Kidney (tissue), 14 donors: ENCODE data around the gene PLCB1. TPM values are rescaled to one million over a fixed set of nuclear protein-coding genes. Genes with fewer than 3 reads are reported as not detected.

Experiments
- DNase-seq, 5 donors: peaks; one replicate each; pipeline ENCODE4 v3.0.0-alpha.2; 2013 to 2020
- FAIRE-seq: peaks from 2 replicates; lab custom pipeline; 2012; peaks lifted over from hg19 to GRCh38; lab: Jason Lieb, UNC
- H3K27ac ChIP-seq, 2 donors: one replicate each; pipeline ENCODE4 v1.7.0; 2013; ENCODE audit warnings: low read depth in 2 of 2, low read length in 2 of 2, inconsistent platforms in 1 of 2
- H3K27me3 ChIP-seq: one replicate; pipeline ENCODE4 v1.7.1; 2013; ENCODE audit warnings: low read length, inconsistent platforms; ENCODE audit not compliant: control insufficient read depth, insufficient read depth
- H3K36me3 ChIP-seq, 3 donors: one replicate each; pipeline versions ENCODE4 v1.7.0 to v1.7.1; 2013; ENCODE audit warnings: low read length in 3 of 3, control low read depth in 1 of 3, inconsistent platforms in 1 of 3; ENCODE audit not compliant: insufficient read depth in 3 of 3, control insufficient read depth in 2 of 3
- H3K4me1 ChIP-seq, 3 donors: one replicate each; pipeline versions ENCODE4 v1.7.0 to v1.7.1; 2013; ENCODE audit warnings: low read length in 3 of 3, inconsistent platforms in 1 of 3, low read depth in 1 of 3; ENCODE audit not compliant: control insufficient read depth in 2 of 3, insufficient read depth in 2 of 3
- H3K4me3 ChIP-seq, 3 donors: one replicate each; pipeline versions ENCODE4 v1.7.0 to v1.8.1; 2013; ENCODE audit warnings: low read length in 3 of 3, control low read depth in 1 of 3, inconsistent platforms in 1 of 3
- H3K9ac ChIP-seq, 3 donors: one replicate each; pipeline versions ENCODE4 v1.7.0 to v1.7.1; 2013; ENCODE audit warnings: low read length in 3 of 3, control low read depth in 1 of 3, inconsistent platforms in 1 of 3
- H3K9me3 ChIP-seq, 3 donors: one replicate each; pipeline versions ENCODE4 v1.7.0 to v1.7.1; 2013; ENCODE audit warnings: low read length in 3 of 3, control low read depth in 1 of 3, inconsistent platforms in 1 of 3; ENCODE audit not compliant: control insufficient read depth in 2 of 3, insufficient read depth in 1 of 3
- intact Hi-C: fragments of 100-400 bp; cut with DNase I; formaldehyde crosslinking; loops from one replicate; pipeline ENCODE4 v1.11.1; 2022
- polyA plus RNA-seq: library from polyadenylated mRNA; stranded (reverse); fragments of 350-450 nt; fragmentation: Illumina TruSeq; extraction: RNeasy Lipid Tissue Mini Kit (QIAGEN cat#74804); gene quantifications from one replicate; pipeline ENCODE4 v1.2.3, GENCODE V29; 2014; ENCODE audit warnings: low read depth, low replicate concordance; ENCODE audit not compliant: insufficient read depth
- total RNA-seq: library from RNA; stranded (reverse); fragmentation: NEBNext Ultra II Directional; extraction: Animal tissue kit (Norgen Biotek cat#: 25700); gene quantifications from one replicate; pipeline ENCODE4 v1.2.1, GENCODE V29; 2021
- TF ChIP-seq, protein P1 (sequence below): IDR thresholded peaks from 3 replicates; pipeline ENCODE4 v1.5.1; 2012; ENCODE audit warnings: mild to moderate bottlenecking, moderate library complexity, borderline replicate concordance; ENCODE audit not compliant: insufficient read depth; ENCODE audit errors: extremely low read depth
- donor health status: control.
- donor health status: control.
- donor health status: control.
- donor health status: control.
- donor health status: control.
- donor health status: DM: yes; HTN: yes; CAD: no.
- donor health status: Normal renal cell carcinoma (clear cell type).

Gene PLCB1
- total and polyA plus RNA-seq, 2 donors from 2014 or later, result 9.4 to 107 TPM

- TF ChIP-seq, protein P1, sequence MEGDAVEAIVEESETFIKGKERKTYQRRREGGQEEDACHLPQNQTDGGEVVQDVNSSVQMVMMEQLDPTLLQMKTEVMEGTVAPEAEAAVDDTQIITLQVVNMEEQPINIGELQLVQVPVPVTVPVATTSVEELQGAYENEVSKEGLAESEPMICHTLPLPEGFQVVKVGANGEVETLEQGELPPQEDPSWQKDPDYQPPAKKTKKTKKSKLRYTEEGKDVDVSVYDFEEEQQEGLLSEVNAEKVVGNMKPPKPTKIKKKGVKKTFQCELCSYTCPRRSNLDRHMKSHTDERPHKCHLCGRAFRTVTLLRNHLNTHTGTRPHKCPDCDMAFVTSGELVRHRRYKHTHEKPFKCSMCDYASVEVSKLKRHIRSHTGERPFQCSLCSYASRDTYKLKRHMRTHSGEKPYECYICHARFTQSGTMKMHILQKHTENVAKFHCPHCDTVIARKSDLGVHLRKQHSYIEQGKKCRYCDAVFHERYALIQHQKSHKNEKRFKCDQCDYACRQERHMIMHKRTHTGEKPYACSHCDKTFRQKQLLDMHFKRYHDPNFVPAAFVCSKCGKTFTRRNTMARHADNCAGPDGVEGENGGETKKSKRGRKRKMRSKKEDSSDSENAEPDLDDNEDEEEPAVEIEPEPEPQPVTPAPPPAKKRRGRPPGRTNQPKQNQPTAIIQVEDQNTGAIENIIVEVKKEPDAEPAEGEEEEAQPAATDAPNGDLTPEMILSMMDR, result no peak
- FAIRE-seq (no peak), DNase-seq (peak in 2 of 5 donors; percentile 20 to 66)
- intact Hi-C loops, result no loop called here
- Histone ChIP-seq H3K36me3 (no peaks in the 10 kb centered on the region), H3K4me3 (no peak overlapping the region), H3K9me3 (no peaks in the 10 kb centered on the region), H3K27me3 (no peaks in the 10 kb centered on the region), H3K9ac (no peak overlapping the region), H3K27ac (no peak overlapping the region), H3K4me1 (no peaks in the 10 kb centered on the region)
Measured at GRCh38 chr20:8901237-8902025, 769.4 kb downstream of the PLCB1 start.

DNA sequence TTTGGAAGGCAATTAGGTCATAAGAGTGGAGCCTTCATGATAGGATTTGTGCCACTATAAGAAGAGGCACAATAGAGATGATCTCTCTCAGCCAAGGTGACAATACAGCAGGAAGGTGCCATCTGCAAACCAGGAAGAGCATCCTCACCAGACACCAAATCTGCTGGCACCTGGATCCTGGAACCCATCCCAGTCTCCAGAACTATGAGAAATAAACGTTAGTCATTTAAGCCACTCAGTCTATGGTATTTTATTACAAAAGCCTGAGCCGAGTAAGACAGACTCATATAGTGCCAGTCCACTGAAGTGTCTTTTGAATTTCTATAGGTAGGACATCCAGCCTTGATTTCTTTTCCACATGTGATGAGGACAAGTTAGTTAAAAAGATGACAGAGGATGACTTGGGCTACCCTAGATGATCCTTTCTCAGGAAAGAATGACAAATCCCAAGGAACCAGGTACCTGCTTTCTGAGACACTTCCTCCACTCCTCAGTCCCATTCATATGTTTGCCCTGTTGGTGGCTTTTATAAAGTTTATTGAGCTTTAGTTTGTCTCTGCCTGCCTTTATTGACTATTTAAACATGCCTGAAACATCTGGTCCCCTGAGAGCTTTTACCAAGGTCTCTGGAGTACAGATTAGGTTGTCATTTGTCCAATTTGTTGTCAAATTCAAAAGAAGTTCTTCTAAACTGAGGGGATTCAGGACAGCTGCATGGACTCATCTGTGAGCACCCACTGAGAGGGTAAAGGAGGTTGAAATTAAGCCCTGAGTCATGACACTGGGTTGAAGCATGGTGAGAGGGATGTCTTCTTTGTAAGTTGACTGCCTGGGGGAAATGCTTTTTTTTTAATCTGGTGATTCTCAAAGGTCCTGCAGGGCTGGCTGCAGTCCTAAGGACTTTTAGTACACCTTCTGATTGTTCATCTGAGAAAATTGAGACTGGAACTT is 771.9 kb downstream of the PLCB1 start:
- intact Hi-C loops, result no loop called here
- no peak for FAIRE-seq

DNA sequence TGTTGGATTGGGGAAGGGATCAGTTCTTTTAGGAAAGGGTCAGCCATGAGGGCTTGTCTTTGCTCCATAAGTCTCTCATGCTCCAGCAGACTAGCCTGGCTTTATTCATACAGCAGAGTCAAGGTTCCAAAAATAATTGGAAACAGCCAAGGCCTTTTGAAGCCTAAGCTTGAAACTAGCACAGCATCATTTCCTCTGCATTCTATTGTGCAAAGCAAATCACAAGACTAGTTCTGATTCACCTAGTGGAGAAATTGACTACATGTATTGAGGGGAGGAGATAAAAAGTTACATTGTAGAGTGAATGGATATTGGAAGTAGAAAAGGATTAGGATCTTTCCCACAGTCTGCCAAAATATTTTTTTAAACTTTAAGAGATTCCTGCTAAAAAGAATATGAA is 777.5 kb downstream of the PLCB1 start:
- TF ChIP-seq, protein P1, result no peak
- FAIRE-seq, result no peak

More for the DNA sequence above, 771.9 kb downstream of the PLCB1 start:
- TF ChIP-seq, protein P1, result no peak
- no peaks in the 10 kb centered on the region for H3K9me3 ChIP-seq
- H3K36me3 ChIP-seq, result no peaks in the 10 kb centered on the region
- DNase-seq, result no peak
- no peak overlapping the region for H3K4me3 ChIP-seq
- H3K9ac ChIP-seq, result no peak overlapping the region
- no peak overlapping the region for H3K27ac ChIP-seq
- no peaks in the 10 kb centered on the region for H3K27me3 ChIP-seq
- no peaks in the 10 kb centered on the region for H3K4me1 ChIP-seq

More for the DNA sequence above, 777.5 kb downstream of the PLCB1 start:
- Histone ChIP-seq H3K36me3 (no peaks in the 10 kb centered on the region), H3K27ac (no peak overlapping the region), H3K9me3 (no peaks in the 10 kb centered on the region), H3K4me1 (no peaks in the 10 kb centered on the region), H3K9ac (no peak overlapping the region), H3K27me3 (no peaks in the 10 kb centered on the region), H3K4me3 (no peak overlapping the region)
- intact Hi-C loops, result no loop called here
- DNase-seq, result no peak
